ENCODE data around the gene CRB3.
"Not testable (repeated sequence)": the region's sequence is repeated elsewhere in the genome, so short reads cannot be mapped to it uniquely, and the experiment has no call there.

Gene CRB3

DNA sequence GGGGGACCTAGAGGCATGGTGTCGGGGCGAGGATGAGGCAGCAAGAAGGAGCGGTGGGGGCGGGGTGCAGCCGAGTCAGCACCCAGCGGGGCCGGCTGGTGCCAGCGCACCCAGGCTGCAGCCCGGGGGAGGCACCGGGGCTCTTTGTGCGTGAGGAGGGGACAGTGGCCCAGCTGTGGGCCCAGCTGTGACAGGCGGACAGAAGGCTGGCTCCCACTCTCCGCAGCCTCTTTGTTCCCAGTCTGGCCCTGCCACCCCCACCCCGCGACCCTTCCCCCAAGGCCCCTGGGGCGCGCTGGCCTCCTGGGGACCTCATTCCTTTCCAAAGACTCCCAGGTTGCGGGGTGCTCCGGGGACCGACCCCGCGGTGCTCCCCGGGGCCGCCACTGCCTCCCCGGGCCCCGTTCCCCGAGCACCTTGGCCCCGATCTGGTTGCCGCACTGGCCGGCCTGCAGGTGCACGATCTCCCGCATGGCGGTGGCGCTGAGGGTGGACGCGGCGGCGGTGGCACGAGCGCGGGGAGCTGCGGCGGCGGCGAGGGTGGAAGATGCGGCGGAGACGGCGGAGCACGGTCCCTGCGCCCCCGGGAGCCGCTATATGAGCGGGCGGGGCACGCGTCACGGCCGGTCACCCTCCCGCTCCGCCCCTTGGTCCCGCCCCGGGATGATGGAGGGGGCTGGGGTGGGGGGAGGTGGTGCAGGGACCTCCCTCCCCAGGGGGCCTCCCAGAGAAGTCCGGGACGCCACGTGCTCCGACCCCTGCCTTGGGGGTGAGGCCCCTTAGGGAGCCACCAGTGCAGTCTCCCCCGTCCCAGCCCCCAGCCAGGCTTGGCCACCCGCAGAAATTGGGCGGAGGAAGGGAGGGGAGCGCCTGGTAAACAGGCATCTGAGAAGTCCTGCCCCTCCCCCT is 37.9 kb downstream of the CRB3 start, which contains the start of gene TUBB4A:
TUBB4A (minus strand) TSS at position 570 of the 909 bp plus-strand sequence; CDS start at position 473, 97 bp downstream.
- H3K27ac Mint-ChIP-seq: peak within 1 kb of the TSS; percentile 42
- H3K27me3 Mint-ChIP-seq: peaks cover 12 to 22% of the 10 kb centered on the region in 2 donors
- ATAC-seq (replicated peaks) (peak; percentile 62 to 68), DNase-seq (no peak)
- no peaks in the 10 kb centered on the region for H3K9me3 Mint-ChIP-seq
- no peaks in the 10 kb centered on the region for H3K36me3 Mint-ChIP-seq
- peaks cover 10 to 27% of the 10 kb centered on the region in 2 donors for H3K4me1 Mint-ChIP-seq
- peak within 1 kb of the TSS; percentile 80 to 83 for H3K4me3 Mint-ChIP-seq

DNA sequence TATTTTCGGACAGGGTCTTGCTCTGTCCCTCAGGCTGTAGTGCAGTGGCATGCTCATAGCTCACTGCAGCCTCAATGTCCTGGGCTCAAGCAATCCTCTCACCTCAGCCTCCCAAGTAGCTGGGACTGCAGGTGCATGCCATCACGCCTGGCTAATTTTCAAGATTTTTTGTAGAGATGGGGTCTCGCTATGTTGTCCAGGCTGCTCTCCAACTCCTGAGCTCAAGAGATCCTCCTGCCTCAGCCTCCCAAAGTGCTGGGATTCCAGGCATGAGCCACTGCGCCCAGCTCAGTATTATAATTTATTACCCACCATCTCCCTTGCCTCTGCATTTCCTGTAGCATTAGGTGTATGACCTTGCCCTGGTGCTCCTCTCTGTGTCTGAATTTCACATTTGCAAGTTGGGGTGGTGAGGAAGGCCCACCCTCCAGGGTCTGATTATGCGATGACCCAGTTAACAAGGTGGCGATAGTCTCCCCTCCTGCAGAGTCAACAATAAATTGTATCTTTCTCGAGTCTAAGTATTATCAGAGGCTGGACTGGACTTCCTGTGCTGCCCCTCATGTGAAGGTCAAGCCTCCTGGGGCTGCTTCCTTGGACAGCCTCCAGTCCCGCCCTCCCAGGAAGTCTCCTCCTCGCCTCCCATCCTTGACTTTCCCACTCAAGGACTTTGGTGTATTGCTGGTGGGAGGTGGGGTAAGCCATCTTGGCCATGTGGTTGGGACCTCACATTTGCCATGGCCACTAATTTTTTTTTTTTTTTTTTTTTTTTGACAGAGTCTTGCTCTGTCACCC is 39.5 kb downstream of the CRB3 start:
- Mint-ChIP-seq H3K9me3 (no peaks in the 10 kb centered on the region), H3K27me3 (peaks cover 12 to 22% of the 10 kb centered on the region in 2 donors), H3K36me3 (no peaks in the 10 kb centered on the region), H3K4me1 (peaks cover 8 to 22% of the 10 kb centered on the region in 2 donors), H3K27ac (no peak overlapping the region), H3K4me3 (peak overlapping the region; percentile 47 to 80)
- no peak for ATAC-seq (replicated peaks)
- DNase-seq: no peak

DNA sequence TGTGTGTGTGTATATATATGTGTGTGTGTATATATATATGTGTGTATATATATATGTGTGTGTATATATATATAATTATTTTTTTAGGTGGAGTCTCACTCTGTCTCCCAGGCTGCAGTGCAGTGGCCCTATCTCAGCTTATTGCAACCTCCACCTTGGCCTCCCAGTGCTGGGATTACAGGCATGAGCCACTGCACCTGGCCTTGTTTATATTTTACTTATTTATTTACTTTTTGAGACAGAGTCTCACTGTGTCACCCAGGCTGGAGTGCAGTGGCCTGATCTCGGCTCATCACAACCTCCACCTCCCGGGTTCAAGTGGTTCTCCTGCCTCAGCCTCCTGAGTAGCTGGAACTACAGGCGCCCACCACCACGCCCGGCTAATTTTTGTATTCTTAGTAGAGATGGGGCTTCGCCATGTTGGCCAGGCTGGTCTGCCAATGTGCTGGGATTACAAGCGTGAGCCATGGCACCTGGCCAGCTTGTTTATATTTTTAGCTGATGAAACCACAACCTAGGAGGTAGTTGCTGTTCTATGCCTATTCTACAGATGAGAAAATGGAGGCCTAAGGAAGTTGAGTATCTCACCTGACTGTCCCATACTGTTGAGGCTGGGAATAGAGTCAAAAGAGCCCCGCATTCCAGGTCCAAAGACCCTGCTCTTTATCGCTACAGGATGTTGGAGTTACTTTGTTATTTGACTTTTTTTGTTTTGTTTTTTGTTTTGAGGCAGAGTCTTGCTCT is 44.1 kb downstream of the CRB3 start:
- not testable (repeated sequence) for ATAC-seq (replicated peaks); H3K4me3 Mint-ChIP-seq

DNA sequence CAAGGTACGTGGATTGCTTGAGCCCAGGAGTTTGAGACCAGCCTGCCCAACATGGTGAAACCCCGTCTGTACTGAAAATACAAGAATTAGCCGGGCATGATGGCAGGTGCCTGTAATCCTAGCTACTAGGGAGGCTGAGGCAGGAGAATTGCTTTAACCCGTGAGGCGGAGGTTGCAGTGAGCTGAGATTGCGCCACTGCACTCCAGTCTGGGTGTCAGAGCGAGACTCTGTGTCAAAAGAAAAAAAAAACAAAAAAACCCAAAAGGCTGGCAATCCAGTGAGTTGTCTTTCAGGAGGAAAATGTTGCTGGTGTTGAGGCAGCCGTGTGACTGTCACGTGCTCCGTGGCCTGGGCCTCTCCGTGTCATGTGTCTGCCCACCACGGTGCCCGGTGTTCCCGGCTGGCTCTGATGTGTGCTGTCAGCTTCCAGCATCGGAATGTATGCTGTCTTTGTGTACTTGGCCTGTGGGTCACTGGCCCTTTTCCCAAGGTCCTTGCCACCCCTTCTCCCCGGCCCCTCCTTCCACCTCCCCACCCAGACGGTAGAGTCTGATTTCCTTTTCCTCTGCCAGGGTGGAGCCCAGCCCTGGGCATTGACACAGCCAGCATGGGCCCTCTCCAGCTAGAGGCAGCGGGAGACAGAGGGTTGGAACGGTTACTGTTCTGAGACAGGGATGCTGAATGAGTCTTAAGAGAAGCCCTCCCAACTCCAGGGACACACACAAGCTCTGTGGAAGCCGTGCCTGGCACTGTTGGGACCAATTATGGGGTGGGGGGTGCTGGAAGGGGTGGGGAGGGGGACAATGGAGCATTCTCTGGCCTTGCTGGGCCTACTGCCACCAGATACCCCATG is 45.3 kb downstream of the CRB3 start:
- Mint-ChIP-seq H3K27ac (peak overlapping the region; percentile 14), H3K4me1 (peaks cover 0 to 7% of the 10 kb centered on the region in 2 donors), H3K4me3 (no peak overlapping the region), H3K27me3 (no peaks in the 10 kb centered on the region), H3K36me3 (no peaks in the 10 kb centered on the region), H3K9me3 (no peaks in the 10 kb centered on the region)
- DNase-seq: no peak
- ATAC-seq (replicated peaks): no peak

More for the DNA sequence above, 44.1 kb downstream of the CRB3 start:
- not testable (repeated sequence) for DNase-seq, H3K36me3 Mint-ChIP-seq, H3K27ac Mint-ChIP-seq, H3K9me3 Mint-ChIP-seq, H3K27me3 Mint-ChIP-seq, H3K4me1 Mint-ChIP-seq

DNA sequence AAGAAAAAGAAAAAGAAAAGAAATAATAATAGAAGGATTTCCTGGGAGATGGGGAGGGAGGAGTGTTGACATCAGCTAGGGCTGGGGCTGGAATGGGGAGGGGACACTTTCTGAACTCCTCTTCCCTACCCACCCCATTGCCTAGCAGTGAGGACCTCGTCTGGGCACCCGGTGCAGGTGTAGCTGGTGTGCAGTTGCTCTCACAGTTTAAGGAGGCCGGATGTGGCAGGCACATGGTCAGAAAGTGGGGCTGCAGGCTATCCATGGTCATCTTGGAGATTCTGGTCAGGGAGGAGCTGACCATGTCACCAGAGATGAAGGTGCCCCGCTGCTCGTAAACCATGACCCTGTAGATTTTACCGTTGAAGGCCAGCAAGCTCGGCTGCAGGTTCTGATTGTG is 46.5 kb downstream of the CRB3 start:
- Mint-ChIP-seq H3K4me3 (no peak overlapping the region), H3K27ac (no peak overlapping the region), H3K9me3 (no peaks in the 10 kb centered on the region)

DNA sequence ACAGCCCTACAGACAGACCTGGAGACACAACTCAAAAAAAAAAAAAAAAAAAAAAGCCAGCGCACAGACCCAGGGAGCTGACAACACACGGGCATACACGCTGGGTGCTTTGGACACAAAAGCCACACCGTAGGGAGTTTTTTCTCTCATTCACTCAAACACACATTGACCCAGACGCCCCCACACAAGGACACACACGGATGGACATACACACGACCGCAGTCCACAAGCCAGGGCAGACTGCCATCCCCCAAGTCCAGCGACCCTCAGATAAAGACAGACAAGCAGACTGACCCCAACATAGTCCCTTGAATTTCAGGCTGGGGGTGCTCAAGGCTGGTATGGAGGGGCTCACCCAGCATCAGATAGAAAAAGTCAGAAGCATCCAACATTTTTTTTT is 50.0 kb downstream of the CRB3 start:
- DNase-seq: no peak
- H3K4me3 Mint-ChIP-seq: no peak overlapping the region
- peaks cover 22 to 31% of the 10 kb centered on the region in 2 donors for H3K4me1 Mint-ChIP-seq
- no peak overlapping the region for H3K27ac Mint-ChIP-seq
- H3K36me3 Mint-ChIP-seq: no peaks in the 10 kb centered on the region
- H3K9me3 Mint-ChIP-seq: no peaks in the 10 kb centered on the region
- no peaks in the 10 kb centered on the region for H3K27me3 Mint-ChIP-seq
- no peak for ATAC-seq (replicated peaks)

More for the DNA sequence above, 46.5 kb downstream of the CRB3 start:
- no peaks in the 10 kb centered on the region for H3K36me3 Mint-ChIP-seq
- no peaks in the 10 kb centered on the region for H3K4me1 Mint-ChIP-seq
- H3K27me3 Mint-ChIP-seq: no peaks in the 10 kb centered on the region
- ATAC-seq (replicated peaks): no peak
- no peak for DNase-seq

DNA sequence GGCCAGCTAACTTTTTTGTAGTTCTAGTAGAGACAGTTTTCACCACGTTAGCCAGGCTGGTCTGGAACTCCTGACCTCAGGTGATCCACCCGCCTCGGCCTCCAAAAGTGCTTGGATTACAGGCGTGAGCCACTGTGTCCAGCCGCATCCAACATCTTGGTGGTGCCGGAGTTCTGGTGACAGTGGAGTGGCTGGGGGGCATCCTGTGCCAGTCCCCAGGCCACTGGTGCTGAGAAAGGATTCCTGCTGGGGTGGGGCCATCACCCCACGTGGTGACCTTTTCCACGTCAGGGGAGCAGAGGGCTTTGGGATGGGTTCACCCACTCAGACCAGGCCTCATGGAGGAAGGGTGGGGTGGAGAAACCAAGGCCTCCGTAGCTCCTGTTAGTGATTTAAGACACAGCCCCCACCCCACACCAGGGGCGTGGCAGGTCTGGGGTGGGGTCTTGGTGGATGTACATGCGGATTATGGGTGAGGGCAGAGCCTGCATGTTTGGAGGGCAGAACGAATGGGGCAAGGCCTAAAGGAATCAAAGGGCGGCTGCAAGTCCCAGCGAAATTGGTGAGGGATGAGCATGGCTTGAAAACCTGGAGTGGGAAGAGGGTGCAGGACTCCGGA is 51.0 kb downstream of the CRB3 start:
- peak overlapping the region in 1 of 2 donors; percentile 52 for H3K4me3 Mint-ChIP-seq
- peak overlapping the region; percentile 52 for H3K27ac Mint-ChIP-seq
- H3K4me1 Mint-ChIP-seq: peaks cover 26 to 38% of the 10 kb centered on the region in 2 donors
- no peaks in the 10 kb centered on the region for H3K27me3 Mint-ChIP-seq
- ATAC-seq (replicated peaks) (no peak), DNase-seq (no peak)
- H3K36me3 Mint-ChIP-seq: no peaks in the 10 kb centered on the region
- H3K9me3 Mint-ChIP-seq: no peaks in the 10 kb centered on the region

DNA sequence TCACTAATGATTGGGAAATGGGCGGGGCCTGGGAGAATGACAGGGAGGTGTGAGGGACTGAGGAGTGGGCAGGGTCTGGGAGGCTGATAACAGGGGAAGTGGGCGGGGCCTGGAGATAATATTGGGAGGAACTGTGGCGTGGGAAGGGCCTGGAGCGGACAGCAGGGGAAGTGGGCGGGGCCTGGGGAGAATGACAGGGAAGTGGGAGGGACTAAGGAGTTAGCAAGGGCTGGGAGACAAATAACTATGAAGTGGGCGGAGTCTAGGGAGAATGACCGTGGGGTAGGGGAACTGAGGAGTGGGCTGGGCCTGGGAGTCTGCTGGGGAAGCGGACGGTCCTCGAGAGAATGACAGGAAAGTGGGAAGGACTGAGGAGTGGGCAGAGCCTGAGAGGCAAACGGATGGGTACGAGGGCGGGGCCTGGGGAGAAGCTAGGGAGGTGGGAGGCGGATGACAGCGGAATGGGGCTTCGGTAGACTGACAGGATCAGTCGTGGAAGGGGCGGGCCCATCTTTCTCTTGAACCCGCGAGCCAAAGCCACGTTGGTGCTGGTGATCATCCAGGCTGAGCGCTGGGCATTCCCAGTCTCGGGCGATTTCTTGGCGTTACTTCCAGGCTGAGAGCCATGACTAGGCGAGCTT is 52.1 kb downstream of the CRB3 start:
- H3K27me3 Mint-ChIP-seq: no peaks in the 10 kb centered on the region
- peak overlapping the region; percentile 89 to 93 for H3K4me3 Mint-ChIP-seq
- peak; percentile 73 for DNase-seq
- no peaks in the 10 kb centered on the region for H3K36me3 Mint-ChIP-seq
- ATAC-seq (replicated peaks): peak; percentile 58 to 61
- peak overlapping the region; percentile 39 for H3K27ac Mint-ChIP-seq
- no peaks in the 10 kb centered on the region for H3K9me3 Mint-ChIP-seq
- H3K4me1 Mint-ChIP-seq: peaks cover 29 to 41% of the 10 kb centered on the region in 2 donors
